SKM-1 (cell line): ENCODE results near the gene RBMS3.

Experiments
- DNase-seq: peaks from one replicate; lab custom pipeline; 2025; ENCODE audit not compliant: unreplicated experiment; lab: John Stamatoyannopoulos, UW

The RBMS3 gene

DNA sequence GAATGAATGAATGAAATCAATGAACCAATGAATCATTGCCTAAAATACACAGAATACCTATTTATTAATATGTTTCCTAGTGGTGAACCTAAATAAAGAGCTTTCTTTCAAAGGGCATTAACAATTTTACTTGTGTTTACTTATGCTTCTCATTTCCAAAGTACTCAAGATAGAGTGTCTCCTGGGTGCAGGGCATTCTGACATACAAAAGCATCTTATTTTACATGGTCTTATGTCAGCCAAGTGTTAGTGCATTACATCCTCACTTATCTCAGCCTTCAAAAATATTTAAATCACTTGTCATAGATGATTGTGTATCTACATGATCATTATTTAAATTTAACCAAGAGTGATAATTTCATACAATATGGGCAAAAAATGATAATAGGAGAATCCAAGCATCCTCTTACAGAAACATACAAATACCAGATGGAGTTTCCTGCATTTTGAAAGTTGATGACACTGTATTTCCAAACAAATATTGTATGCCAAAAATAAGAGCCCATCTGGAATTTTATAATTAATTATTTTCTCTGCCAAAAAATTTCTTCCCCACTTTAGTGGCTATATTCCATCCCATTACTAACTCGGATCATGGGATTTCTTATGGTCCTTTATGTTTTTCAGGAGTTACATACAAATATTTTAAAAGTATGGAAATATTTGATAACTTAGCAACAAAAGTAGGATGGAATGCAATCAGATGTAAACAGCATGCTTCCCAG, 279.0 kb downstream of the RBMS3 start:
- DNase-seq: no peak

DNA sequence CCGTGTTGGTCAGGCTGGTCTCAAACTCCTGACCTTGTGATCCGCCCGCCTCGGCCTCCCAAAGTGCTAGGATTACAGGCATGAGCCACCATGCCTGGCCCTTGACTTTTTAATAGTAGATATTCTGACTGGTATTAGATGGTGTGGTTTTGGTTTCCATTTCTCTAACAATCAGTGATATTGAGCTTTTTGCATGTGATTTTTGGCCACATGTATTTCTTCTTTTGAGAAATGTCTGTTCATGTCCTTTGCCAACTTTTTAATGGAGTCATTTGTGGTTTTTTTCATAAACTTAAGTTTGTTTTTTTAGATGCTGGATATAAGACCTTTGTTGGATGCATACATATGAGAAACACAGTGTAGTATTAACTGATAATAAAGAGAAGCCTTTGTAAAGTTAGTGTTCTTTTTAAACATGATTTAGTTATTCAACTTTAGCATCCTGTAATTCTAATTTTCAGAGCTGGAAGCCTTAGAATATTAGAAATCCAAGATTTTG, 280.8 kb downstream of the RBMS3 start:
- DNase-seq: no peak

DNA sequence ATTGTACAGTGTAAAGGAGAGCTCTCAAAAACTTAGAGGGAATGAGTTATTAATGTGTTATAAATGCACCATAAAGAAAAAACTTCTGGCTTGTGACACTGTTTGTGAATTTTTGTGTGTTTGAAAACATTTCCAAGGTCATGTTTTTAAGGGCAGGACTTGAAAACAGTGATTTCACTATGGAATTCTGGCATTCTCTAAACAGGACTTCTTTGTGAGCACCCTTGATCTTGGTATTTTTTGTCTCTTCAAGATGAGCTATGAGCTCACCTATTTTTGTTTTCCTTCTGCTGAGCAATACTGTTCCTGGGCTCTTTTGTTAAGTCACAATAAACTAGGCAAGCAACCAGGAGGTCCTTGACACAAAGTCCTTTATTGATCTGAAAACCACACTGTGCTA, 284.4 kb downstream of the RBMS3 start:
- no peak for DNase-seq

DNA sequence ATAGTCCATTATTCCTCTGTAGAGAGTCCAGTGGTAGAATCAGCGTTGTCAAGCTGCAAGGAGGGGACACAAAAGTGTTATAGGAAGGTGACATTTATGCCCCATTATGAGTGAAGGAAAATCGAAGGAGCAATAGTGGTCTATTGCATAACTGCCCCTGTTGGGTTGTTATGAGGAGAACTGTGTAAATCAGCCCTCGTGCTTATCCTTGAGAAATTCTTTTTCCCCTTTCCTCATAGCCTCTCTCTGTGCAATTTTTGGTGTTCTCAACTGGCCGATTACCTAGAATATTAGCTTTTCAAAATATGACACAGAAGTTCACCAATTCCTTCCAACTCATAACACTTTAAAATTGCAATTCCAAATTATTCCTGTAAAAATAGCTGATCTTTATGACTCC, 286.6 kb downstream of the RBMS3 start:
- no peak for DNase-seq

DNA sequence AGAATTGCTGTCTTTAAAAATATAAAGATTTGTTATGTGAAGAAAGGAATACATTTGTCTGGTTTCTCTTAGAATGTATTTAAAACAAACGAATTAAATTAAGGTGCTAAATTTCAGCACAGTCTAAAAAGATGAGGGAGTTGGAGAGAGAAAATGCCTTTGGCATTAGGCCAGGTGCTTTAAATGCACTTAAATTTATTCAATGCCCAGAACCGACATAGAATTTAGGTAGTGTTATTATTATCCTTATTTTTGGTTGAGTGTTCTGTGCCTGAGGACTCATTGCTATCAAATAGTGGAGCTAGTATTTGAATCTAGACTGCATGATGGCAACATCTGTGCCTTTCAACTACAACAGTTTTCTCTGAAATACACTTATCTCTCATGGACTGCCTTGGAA, 287.5 kb downstream of the RBMS3 start:
- no peak for DNase-seq

DNA sequence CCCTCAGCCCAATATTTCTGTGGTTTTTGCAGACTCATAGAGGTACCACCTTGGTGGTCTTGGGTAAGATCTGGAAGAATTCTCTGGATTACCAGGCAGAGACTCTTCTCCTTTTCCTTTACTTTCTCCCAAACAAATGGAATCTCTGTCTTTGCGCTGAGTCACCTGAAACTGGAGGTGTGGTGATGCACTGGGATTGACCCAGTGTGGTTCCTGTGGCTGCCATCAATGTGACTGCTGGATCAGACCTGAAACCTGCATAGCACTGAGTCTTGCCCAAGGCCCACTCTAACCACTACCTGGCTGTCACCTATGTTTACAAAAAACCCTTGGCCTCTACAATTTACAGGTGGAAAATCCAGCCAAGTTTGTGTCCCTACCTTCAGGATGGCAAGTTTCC, 295.3 kb downstream of the RBMS3 start:
- no peak for DNase-seq

DNA sequence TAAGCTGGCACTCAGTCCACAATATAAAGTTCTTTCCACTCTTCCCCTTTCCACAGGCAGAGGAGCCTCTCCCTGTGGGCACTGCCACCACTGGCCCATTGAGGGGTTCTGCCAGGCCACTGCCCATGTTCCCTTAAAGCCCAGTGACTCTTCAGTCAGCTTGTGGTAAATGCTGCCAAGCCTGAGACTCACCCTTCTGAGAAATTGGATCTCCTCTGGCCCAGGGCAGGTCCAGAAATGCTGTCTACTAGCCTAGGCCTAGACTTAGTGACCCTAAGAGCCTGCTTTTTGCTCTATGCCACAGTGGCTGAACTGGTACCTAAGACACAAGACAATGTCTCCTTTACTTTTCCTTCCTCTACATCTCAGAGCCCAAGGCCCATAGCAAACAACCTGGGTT, 295.8 kb downstream of the RBMS3 start:
- no peak for DNase-seq

DNA sequence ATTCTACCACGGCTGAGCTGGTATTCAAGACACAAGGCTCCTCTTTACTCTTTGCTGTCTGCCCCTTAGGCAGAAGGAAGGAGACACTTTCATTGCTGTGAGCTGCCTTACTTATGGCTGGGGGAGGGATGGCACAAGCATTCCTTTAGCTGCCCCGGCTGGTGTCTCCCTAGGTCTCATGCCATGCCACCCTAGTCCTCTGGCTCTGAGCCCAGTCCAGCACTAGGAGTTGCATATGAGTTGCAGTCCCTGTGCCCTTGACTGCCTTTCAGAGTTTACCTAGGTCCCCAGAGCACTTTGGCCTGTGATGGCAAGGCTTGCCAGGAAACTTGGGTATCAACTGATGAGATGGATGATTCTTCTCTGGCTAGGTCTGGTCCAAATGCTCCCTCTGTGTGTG, 296.4 kb downstream of the RBMS3 start:
- DNase-seq: no peak

DNA sequence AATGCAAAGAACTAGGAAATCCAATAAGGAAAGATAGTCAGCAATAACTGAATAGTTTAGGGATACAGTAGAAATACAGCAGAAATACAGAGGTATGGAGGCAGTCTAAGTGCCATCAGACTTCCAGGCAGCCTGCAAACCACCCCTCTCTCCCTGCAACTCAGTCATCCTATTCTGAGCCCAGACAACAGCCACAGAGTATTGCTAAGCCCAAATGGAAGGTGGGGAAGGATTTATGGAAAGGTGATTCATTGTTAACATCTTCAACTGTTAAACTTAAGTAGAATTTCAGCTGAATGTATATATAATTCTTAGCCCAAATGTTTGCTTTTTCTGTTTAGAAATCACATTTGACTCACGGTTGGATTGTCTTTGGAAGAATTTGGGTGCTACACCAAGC, 300.4 kb downstream of the RBMS3 start:
- DNase-seq: no peak

DNA sequence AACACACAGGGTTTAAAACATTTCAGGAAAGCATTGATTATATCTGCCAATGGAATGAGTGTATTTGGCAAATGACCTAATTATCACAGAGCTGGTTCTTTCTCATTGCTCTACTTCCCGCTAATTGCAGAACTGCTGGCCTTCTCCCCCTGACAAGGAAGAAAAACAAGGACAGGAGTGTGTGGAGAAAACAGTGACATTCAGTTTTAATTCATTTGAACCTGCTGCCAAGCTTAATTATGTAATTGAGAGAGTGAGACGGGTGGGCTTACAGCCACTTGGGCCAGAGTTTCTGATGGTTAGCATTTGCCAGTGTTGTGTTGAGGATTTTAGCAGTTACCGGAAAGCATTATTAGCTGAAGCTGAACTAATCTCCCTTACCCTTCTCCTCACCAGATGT, 301.4 kb downstream of the RBMS3 start:
- no peak for DNase-seq

DNA sequence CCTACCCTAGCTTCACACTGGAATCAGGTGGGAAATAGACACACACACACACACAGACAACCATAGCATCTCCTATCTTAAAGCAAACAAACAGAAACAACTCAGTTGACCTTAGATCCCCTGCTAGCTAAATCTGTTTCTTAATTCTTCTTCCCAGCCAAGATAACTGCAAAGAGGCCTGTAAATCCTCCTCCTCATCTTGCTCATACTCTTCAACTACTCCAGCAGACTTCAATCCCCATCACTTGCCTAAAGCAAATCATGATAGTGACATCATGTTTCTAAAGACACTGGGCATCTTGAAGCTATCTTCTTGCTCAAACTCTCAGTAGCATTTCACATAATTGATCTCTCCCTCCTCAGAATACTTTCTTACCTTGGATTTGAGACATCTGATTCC, 303.0 kb downstream of the RBMS3 start:
- DNase-seq: no peak

DNA sequence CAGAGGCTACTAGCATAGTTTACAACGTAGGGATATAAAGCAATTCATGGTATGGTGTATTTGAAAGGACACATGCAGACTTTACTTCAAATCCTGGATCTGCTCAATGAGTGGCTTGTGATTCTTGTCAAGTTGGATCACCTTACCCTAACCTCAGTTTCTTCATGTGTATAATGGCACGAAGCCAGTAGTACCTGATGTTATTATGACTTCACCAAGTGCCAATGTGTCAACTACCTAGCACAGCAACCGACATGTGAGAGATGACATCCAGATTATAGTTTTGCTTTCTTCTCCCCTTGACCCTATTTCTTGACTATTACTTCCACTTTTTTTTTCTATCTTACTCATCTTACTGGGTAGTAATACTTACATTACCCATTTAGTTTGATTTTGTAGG, 304.5 kb downstream of the RBMS3 start:
- DNase-seq: no peak

DNA sequence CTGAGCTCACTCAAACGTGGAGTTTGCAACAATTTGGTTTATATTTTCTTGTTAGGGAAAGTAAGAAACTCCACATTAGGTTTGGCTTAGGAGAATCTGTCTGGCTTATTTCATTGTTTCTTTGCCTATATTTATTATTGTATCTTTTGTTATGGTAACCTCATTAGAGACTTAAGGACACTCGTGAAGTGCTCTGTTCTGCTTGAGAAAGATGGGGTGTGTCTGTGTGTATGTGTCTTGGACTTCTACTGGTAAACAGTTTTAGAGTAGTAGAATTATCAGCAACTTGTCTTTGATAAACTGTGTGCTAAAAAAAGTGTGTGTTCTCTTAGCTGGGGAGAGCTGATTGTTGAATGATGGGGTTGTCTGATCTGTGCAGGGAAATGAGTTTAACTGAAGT, 306.5 kb downstream of the RBMS3 start:
- DNase-seq: no peak

DNA sequence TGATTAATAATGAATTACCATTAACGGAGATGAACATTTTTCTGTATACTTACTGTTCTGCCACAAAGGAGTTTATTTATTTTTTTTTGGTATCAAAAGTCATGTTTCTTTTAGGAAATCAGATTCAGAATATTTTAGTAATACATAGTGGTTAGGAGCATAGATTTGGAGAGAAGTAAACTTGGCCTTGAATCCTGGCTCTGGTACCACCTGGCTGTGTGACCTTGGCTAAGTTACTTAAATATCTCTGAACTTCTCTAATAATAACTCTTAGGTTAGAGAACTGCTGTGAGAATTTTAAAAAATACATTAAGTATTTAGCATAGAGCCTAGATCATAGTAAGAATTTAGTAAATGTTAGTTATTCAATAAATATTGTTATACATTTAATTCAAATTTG, 309.1 kb downstream of the RBMS3 start:
- DNase-seq: no peak

DNA sequence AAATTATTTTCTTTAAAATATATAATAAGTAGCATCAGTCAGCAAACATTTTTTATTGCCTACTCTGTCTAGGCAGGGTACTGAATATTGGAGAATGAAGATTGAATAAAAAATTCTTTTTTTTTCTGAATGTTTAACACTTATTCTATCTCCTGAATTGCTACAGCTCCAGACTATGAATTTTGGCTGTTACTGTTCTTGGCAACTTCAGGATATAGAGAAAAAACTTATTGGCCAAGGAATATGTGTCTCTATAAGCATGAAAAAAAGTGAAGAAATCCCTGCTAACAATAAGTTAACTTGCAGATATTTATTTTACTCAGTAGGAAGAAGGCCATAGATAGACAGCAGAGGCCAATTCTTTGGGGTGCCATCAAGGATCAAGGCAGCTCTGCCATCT, 309.6 kb downstream of the RBMS3 start:
- DNase-seq: no peak

DNA sequence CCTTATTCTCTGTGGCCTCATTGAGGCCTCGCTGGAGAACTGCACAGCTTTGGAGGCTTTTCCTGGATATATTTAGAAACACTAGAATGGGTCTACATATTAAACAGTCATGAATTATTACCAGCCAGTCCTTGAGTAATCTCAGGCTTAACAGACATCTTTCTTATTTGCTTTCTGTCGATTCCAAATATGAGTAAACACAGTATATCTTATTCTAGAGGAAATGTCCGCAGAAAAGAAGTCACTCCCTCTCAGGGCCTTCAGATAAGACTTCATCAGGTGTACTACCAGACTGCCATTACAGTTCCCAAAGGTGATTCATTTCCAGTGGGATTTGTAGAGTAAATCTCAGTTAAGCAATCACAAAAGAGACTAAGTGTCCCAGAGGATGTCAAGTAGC, 310.7 kb downstream of the RBMS3 start:
- DNase-seq: no peak

DNA sequence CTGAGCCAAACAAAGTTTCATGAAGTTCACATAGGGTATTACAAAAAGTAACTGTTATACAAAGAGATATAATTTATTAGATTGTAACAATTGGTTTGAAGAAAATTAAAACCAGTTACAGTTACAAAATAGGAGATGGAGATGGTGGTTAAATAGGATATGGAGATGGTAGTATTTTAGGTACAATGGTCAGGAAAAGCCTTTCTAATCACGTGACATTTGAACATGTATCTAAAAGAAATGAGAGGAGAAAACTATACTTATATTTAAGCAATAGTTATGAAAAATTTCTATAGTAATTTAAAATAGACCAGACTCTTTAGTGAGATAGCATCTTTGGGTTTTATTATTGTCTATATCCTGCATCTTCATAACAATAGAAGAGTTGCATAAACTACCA, 312.9 kb downstream of the RBMS3 start:
- DNase-seq: no peak

DNA sequence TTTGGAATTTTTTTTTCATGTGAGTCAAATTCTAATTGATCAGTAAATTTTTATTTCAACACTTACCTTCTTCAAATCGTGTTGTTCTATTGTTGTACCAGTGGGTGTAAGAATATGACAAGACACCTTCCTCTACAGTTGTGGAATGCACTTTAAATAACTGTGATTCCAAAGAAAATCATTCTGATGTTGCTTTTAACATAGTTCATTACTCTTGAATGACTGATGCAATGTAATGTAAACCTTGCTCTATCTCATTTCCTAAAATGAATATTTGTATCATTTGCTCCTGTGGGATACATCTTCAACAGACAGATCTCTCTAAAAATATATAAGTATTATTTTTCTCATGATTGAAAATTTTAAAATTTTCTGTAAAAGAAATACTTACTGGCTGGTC, 313.4 kb downstream of the RBMS3 start:
- DNase-seq: no peak

DNA sequence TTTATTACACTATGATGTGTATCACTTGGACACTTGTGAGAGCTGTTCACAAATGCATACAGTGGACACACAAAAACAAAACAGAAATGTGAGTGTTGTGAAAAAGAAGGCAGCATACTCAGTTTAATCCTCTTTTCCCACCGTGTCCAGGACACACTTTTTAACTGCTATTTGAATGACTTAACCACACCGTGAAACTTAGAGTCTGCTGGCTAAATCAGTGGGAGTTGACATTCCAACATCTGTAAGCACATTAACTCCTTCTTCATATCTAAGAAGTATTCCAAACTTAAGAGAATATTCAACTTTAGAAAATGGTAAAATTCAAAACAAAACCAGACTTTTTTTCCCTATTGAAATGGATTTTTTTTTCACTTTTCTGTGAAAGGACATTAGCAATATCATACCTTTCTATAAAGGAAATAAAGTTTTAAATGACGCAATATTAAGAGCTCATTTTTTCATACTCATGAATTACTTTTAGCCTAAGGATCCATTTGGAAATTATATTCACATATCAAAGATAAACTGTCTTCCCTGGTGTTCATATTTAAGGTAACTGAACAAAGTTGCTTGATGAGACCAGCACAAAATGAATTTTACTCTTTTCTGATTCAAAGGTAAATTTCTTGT, 316.6 kb downstream of the RBMS3 start:
- no peak for DNase-seq

DNA sequence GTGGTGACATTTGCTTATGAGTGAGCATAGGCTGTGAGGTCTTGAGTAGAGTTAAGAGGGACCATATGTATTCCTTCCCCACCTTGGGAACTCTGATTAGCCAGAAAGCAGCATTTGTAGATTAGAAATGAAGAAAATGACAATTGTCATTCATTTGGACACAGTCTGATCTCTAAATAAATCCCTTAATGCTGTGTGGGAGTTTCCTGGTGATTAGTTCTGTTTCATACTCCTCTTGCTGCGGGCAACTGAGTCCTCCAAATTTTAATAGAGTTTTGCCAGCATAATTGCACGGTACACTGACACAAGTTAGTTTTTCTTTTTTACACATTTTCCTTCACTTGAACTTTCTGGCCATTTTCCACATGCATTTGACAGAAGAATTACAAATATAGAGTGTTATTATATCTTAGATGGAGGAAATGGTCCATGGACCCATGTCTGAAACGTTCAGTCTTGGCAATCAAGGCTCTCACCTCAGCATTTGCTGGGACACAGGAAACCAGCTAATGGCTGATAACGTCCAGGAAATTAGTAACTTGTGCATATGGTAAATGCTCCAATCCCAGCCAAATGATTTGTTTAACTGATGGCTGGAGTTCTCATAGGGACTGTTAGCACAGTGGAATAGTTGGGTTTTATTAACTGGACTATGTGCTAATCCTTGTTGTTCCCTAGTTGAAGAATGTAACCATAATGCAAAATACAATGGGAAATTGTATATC, 321.2 kb downstream of the RBMS3 start:
- DNase-seq: no peak

DNA sequence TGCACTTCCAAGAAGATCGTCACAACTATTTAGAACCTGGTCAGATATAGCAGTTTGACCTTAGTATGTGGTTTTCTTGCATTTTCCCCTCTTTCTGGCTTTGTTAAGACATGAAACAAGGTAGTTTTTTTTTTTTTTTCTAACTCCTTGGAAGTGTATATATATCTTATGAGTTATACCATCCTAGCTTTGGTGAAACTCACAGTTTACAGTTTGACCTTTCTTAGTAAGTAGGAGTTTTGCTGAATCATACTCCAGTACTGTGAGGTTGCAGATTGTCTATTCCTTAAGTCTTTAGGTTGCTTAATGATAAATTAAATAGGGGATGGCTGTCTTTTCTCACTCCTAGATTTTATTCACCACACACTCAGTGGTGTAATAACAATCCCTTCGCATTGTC, 325.0 kb downstream of the RBMS3 start:
- DNase-seq: no peak

DNA sequence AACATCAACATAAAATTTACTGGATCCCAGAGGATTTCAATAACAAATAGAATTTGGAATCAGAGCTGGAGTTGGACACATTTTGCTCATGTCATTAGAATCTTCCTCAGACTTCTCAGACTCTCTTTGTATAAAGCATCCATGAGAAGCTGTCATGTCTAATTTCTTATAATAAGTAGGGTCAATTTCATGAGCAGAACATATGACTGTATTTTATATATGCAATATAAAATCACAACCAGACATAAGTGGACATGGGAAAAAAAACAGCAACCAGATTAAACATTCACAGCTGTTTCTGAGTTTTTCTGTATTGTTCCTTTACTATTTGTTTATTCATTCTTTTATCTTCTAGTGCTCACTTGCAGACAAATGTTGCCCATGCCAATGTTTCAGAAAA, 325.5 kb downstream of the RBMS3 start:
- no peak for DNase-seq
